Activated T-helper 1 cell treated with anti-CD3 and anti-CD28 coated beads, Interleukin-12 subunit alpha, Interleukin-12 subunit beta, Interleukin-2, Interleukin-4 antibody, amounts not matched to agents 30 ng/mL and 10 ng/mL and 1 ng/mL, durations not matched to agents 14 hours and 24 hours and 36 hours (primary cell): ENCODE data around the gene HS3ST5. TPM values are rescaled to one million over a fixed set of nuclear protein-coding genes. Genes with fewer than 3 reads are reported as not detected.
"Not testable (repeated sequence)": the region's sequence is repeated elsewhere in the genome, so short reads cannot be mapped to it uniquely, and the experiment has no call there.

Source experiments
- DNase-seq: peaks from one replicate; pipeline ENCODE4 v3.0.0; 2021; ENCODE audit warnings: low spot score
- H3K27ac Mint-ChIP-seq: one replicate; pipeline ENCODE4 v1.8.0; 2021; ENCODE audit warnings: mild to moderate bottlenecking, mixed read lengths
- H3K27me3 Mint-ChIP-seq: one replicate; pipeline ENCODE4 v1.8.0; 2022; ENCODE audit warnings: mild to moderate bottlenecking, moderate library complexity, mixed read lengths; ENCODE audit not compliant: insufficient read depth
- H3K36me3 Mint-ChIP-seq: one replicate; pipeline ENCODE4 v1.8.0; 2021; ENCODE audit warnings: low read depth, mixed read lengths
- H3K4me1 Mint-ChIP-seq: one replicate; pipeline ENCODE4 v1.8.0; 2021; ENCODE audit warnings: low read depth, mixed read lengths
- H3K4me3 Mint-ChIP-seq: one replicate; pipeline ENCODE4 v1.8.0; 2021; ENCODE audit warnings: mild to moderate bottlenecking, moderate library complexity, mixed read lengths
- H3K9me3 Mint-ChIP-seq: one replicate; pipeline ENCODE4 v1.8.0; 2021; ENCODE audit warnings: mixed read lengths
- intact Hi-C: fragments of 100-400 bp; cut with micrococcal nuclease; formaldehyde crosslinking; loops from one replicate; pipeline ENCODE4 v1.15.1; 2024
- total RNA-seq: library from RNA; stranded (reverse); gene quantifications from 2 replicates; pipeline ENCODE4 v1.2.3, GENCODE V29; 2022

HS3ST5 gene
- total RNA-seq, 1 donor from 2014 or later = not detected

DNA sequence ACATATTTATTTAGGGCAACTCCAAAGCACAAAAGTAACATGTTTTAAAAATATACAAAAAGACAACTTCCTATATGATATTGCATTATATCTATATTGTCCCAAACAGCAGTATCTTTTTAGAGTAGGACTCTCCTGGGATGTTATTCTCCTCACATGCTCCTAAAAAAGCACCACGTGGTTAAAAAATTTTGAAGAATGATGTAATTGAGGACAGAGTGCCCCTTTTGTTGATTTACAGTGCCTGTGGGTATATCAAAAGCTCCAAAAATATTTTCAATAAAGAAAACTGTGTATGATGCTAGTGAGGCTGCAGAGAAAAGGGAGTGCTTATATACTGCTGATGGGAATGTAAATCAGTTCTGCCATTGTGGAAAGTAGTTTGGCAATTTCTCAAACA lies 241.6 kb downstream of the HS3ST5 start:
- no peak for DNase-seq
- no peaks in the 10 kb centered on the region for H3K4me1 Mint-ChIP-seq
- H3K36me3 Mint-ChIP-seq = no peaks in the 10 kb centered on the region
- H3K27me3 Mint-ChIP-seq = peaks cover 4% of the 10 kb centered on the region
- no peak overlapping the region for H3K27ac Mint-ChIP-seq
- no peaks in the 10 kb centered on the region for H3K9me3 Mint-ChIP-seq
- H3K4me3 Mint-ChIP-seq = no peak overlapping the region
- intact Hi-C loops = no loop called here

GRCh38 chr6:114100215-114100994 lies 242.4 kb downstream of the HS3ST5 start:
- H3K27me3 Mint-ChIP-seq = peaks cover 4% of the 10 kb centered on the region
- no peaks in the 10 kb centered on the region for H3K9me3 Mint-ChIP-seq
- H3K36me3 Mint-ChIP-seq = no peaks in the 10 kb centered on the region
- DNase-seq = no peak
- no peak overlapping the region for H3K27ac Mint-ChIP-seq
- H3K4me1 Mint-ChIP-seq = no peaks in the 10 kb centered on the region
- intact Hi-C loops = no loop called here
- no peak overlapping the region for H3K4me3 Mint-ChIP-seq

GRCh38 chr6:114096561-114097172 lies 246.2 kb downstream of the HS3ST5 start:
- H3K36me3 Mint-ChIP-seq = no peaks in the 10 kb centered on the region
- H3K27me3 Mint-ChIP-seq = peaks cover 3% of the 10 kb centered on the region
- H3K27ac Mint-ChIP-seq = no peak overlapping the region
- intact Hi-C loops = loop anchor here (1.0 kb wide), 1 partner anchor 208 kb away; no protein-coding TSS in a partner anchor
- no peak for DNase-seq
- no peaks in the 10 kb centered on the region for H3K9me3 Mint-ChIP-seq
- H3K4me1 Mint-ChIP-seq = no peaks in the 10 kb centered on the region
- H3K4me3 Mint-ChIP-seq = no peak overlapping the region

GRCh38 chr6:114092943-114093342 lies 249.9 kb downstream of the HS3ST5 start:
- Mint-ChIP-seq H3K36me3 (no peaks in the 10 kb centered on the region), H3K4me3 (no peak overlapping the region), H3K27me3 (peaks cover 3% of the 10 kb centered on the region), H3K27ac (no peak overlapping the region), H3K9me3 (no peaks in the 10 kb centered on the region), H3K4me1 (no peaks in the 10 kb centered on the region)
- intact Hi-C loops = no loop called here
- no peak for DNase-seq

- Mint-ChIP-seq H3K27ac (no peak overlapping the region), H3K9me3 (no peaks in the 10 kb centered on the region), H3K4me1 (no peaks in the 10 kb centered on the region), H3K4me3 (no peak overlapping the region), H3K36me3 (no peaks in the 10 kb centered on the region), H3K27me3 (peaks cover 3% of the 10 kb centered on the region)
- intact Hi-C loops = no loop called here
- DNase-seq = no peak
Measured at GRCh38 chr6:114090626-114091025, 252.2 kb downstream of the HS3ST5 start.

DNA sequence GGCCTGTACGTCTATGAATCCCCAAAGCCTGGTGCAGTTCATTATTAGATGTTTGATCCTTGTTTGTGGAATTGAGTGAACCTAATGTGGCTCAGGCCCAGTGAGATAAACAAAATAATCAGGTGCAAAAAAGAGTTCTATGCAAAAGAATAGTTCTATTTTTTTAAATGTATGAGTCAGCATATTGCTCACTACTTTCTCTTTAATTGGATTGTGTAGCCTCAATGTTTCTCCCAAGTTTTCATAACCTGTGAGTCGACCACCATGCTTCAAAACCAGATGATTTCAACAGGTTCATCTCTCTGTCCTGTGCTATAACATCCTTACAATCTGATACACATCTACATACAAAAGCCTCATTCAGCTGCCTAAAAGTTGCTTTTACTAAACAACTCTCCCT lies 255.3 kb downstream of the HS3ST5 start:
- H3K27ac Mint-ChIP-seq = no peak overlapping the region
- intact Hi-C loops = no loop called here
- no peaks in the 10 kb centered on the region for H3K9me3 Mint-ChIP-seq
- DNase-seq = no peak
- H3K4me1 Mint-ChIP-seq = no peaks in the 10 kb centered on the region
- no peak overlapping the region for H3K4me3 Mint-ChIP-seq
- no peaks in the 10 kb centered on the region for H3K36me3 Mint-ChIP-seq
- peaks cover 2% of the 10 kb centered on the region for H3K27me3 Mint-ChIP-seq

DNA sequence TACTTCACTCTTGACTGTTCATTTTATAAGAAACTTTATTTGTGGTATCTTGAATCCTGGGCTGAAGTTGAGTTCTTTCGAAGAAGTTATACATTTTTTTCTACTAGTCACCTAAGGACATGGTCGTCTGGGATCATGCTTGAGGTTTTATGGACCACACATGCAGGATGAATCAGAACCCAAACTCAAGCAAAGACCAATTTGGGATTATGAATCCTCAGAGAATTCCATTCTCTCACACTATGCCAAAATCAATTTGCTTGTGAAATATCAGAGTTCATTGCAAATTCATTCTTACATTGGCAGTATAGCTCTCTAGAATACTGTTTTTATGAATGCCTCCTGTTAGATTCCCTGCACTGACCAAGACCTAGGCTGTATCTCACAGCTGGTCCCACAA lies 257.6 kb downstream of the HS3ST5 start:
- Mint-ChIP-seq H3K9me3 (no peaks in the 10 kb centered on the region), H3K4me3 (no peak overlapping the region)
- intact Hi-C loops = no loop called here

DNA sequence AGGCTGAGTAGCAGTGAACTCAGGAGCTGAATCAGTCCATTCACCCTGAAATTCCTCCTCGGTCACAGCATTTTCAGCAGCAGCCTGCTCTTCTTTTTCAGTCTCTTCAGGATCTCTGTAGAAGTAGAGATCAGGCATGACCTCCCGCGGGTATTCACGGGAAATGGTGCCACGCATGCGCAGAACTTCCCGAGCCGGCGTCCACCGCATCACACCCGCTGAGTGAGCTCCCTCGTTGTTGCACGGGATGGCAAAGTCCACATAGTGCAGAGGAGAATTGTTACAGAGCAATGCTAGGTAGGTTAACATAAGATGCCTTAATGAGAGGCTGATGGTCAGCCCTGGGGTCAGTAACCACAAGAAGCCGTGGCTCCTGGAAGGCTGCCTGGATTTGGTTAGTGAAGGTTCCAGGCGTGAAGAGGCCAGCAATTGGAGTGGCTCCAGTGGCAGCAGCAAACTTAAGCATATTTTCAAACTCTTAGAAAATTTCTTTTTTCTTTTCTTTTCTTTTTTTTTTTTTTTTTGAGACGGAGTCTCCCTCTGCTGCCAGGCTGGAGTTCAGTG lies 258.4 kb downstream of the HS3ST5 start:
- Mint-ChIP-seq H3K27ac (no peak overlapping the region), H3K4me1 (no peaks in the 10 kb centered on the region), H3K4me3 (no peak overlapping the region), H3K36me3 (no peaks in the 10 kb centered on the region), H3K27me3 (peaks cover 8% of the 10 kb centered on the region), H3K9me3 (no peaks in the 10 kb centered on the region)
- no peak for DNase-seq
- intact Hi-C loops = no loop called here

More for the DNA sequence above, 257.6 kb downstream of the HS3ST5 start:
- peaks cover 7% of the 10 kb centered on the region for H3K27me3 Mint-ChIP-seq
- no peak overlapping the region for H3K27ac Mint-ChIP-seq
- no peaks in the 10 kb centered on the region for H3K4me1 Mint-ChIP-seq
- H3K36me3 Mint-ChIP-seq = no peaks in the 10 kb centered on the region
- DNase-seq = no peak

DNA sequence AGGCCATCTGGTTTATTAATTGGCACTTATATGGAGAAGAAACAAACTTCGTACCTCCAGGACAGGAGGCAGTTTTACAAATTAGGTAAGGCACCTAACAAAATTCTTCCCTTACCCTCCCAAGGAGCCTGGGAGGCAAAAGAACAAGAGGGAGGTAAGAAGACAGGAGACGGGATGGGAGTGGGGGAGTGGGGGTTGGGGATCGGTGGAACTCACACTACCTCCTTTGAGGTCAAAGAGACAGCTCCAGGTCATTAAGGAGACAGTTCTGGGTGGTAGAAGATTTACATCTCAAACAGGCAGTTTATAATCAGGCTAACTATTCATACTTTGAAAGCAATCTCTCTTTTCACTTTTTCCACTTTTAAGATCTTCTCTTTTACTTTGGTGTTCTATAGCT lies 259.6 kb downstream of the HS3ST5 start:
- no peak overlapping the region for H3K27ac Mint-ChIP-seq
- H3K4me3 Mint-ChIP-seq = no peak overlapping the region
- no peaks in the 10 kb centered on the region for H3K9me3 Mint-ChIP-seq
- no peak for DNase-seq
- H3K4me1 Mint-ChIP-seq = no peaks in the 10 kb centered on the region
- H3K27me3 Mint-ChIP-seq = peaks cover 9% of the 10 kb centered on the region
- intact Hi-C loops = no loop called here
- H3K36me3 Mint-ChIP-seq = no peaks in the 10 kb centered on the region

DNA sequence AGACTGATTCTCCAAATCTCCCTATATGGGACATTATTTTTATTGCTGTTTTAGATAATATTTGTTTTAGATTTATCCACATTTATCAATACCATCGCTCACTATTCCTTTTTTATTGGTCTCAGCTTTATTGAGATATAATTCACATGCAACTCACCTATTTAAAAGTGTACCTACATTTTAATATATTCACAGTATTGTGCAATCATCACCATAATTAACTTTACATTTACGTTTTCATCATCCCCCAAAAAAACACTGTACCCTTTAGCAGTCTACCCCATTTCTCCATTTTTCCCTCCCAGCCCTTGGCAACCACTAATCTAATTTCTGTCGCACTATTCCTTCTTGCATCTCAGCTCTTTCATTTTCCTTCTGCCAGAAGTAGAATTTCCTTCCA lies 261.1 kb downstream of the HS3ST5 start:
- no peak for DNase-seq
- Mint-ChIP-seq H3K9me3 (no peaks in the 10 kb centered on the region), H3K27ac (no peak overlapping the region), H3K27me3 (peaks cover 9% of the 10 kb centered on the region), H3K36me3 (no peaks in the 10 kb centered on the region), H3K4me1 (no peaks in the 10 kb centered on the region), H3K4me3 (no peak overlapping the region)
- intact Hi-C loops = no loop called here

DNA sequence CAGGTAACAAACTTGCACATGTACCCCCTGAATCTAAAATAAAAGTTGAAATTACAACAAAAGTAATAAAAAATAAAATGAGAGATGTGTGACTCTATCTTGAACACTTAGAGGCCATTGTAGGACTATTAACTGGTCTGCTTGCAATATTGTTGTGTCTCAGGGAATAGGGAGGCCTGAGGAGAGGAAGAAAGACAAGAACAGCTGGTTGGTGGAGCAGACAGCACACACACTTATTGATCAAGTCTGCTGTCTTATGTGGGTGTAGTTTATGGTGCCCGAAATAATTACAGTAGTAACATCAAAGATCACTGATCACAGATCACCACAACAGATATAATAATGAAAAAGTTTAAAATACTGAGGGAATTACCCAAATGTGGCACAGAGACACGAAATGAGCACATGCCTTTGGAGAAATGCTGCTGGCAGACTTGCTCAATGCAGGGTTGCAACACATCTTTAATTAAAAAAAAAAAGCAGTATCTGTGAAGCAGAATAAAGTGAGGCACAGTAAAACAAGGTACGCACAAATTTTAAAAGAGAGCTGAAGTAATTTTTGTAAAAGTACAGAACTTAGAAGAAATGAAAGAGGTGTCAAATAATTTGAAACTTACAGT lies 261.8 kb downstream of the HS3ST5 start:
- intact Hi-C loops = no loop called here
- Mint-ChIP-seq H3K4me1 (no peaks in the 10 kb centered on the region), H3K27me3 (peaks cover 11% of the 10 kb centered on the region), H3K36me3 (no peaks in the 10 kb centered on the region), H3K27ac (no peak overlapping the region), H3K4me3 (no peak overlapping the region), H3K9me3 (no peaks in the 10 kb centered on the region)
- DNase-seq = no peak

GRCh38 chr6:114080410-114080809 lies 262.4 kb downstream of the HS3ST5 start:
- DNase-seq, H3K9me3 Mint-ChIP-seq, H3K27ac Mint-ChIP-seq, H3K4me3 Mint-ChIP-seq, H3K4me1 Mint-ChIP-seq, intact Hi-C loops, H3K36me3 Mint-ChIP-seq: not testable (repeated sequence)
- H3K27me3 Mint-ChIP-seq = peaks cover 11% of the 10 kb centered on the region

GRCh38 chr6:114075777-114076176 lies 267.0 kb downstream of the HS3ST5 start:
- peaks cover 4% of the 10 kb centered on the region for H3K27me3 Mint-ChIP-seq
- no peak overlapping the region for H3K27ac Mint-ChIP-seq

More at GRCh38 chr6:114075777-114076176, 267.0 kb downstream of the HS3ST5 start:
- no peaks in the 10 kb centered on the region for H3K4me1 Mint-ChIP-seq
- H3K4me3 Mint-ChIP-seq = no peak overlapping the region
- no peak for DNase-seq
- H3K9me3 Mint-ChIP-seq = no peaks in the 10 kb centered on the region
- intact Hi-C loops = no loop called here
- H3K36me3 Mint-ChIP-seq = no peaks in the 10 kb centered on the region
